Stomach (tissue), 4 donors: ENCODE data around the gene EQTN.

Experiments
- EP300 ChIP-seq: sonication (generic); formaldehyde crosslinking; IDR thresholded peaks from one replicate; pipeline ENCODE4 v1.6.1; 2017; ENCODE audit warnings: antibody characterized with exemption
- POLR2A ChIP-seq, 4 donors: fragments of 450-650 bp; IDR thresholded peaks; one replicate each; pipeline ENCODE4 v1.6.1; 2016; ENCODE audit warnings: antibody characterized with exemption in 4 of 4, control low read depth in 2 of 4, mild to moderate bottlenecking in 1 of 4, moderate library complexity in 1 of 4
- POLR2AphosphoS5 ChIP-seq, 3 donors: sonication (generic); formaldehyde crosslinking; IDR thresholded peaks; one replicate each; pipeline ENCODE4 v1.6.1; 2016; ENCODE audit warnings: antibody characterized with exemption in 3 of 3
- TF ChIP-seq, protein P1 (sequence below), 7 experiments: fragments of 450-650 bp in 4 of 7; fragments of 200-600 bp in 3 of 7; sonication (generic) in 3 of 7; IDR thresholded peaks; one replicate each; pipeline ENCODE4 v1.5.1; 2016 to 2019; ENCODE audit warnings: antibody characterized with exemption in 7 of 7, control low read depth in 2 of 7, mild to moderate bottlenecking in 1 of 7

DNA sequence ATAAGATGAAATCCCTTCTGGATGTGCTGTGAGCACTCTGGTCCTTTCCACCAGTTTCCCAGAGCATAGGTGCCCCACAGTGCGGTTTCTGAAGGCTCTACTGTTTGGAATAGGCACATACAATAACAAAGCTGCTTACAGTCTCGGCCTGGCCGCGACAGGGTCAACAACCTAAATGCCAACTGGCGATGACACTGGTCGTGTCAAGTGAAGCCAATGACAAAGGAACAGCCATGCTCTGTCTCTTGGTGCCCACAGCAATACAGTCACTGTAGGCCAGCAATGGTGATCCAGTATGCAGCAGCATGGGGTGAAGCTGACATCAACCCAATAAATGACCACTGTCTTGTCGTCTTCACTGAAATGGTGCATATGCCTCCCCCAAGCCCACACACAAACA lies 47.8 kb upstream of the EQTN start:
- TF ChIP-seq, protein P1, sequence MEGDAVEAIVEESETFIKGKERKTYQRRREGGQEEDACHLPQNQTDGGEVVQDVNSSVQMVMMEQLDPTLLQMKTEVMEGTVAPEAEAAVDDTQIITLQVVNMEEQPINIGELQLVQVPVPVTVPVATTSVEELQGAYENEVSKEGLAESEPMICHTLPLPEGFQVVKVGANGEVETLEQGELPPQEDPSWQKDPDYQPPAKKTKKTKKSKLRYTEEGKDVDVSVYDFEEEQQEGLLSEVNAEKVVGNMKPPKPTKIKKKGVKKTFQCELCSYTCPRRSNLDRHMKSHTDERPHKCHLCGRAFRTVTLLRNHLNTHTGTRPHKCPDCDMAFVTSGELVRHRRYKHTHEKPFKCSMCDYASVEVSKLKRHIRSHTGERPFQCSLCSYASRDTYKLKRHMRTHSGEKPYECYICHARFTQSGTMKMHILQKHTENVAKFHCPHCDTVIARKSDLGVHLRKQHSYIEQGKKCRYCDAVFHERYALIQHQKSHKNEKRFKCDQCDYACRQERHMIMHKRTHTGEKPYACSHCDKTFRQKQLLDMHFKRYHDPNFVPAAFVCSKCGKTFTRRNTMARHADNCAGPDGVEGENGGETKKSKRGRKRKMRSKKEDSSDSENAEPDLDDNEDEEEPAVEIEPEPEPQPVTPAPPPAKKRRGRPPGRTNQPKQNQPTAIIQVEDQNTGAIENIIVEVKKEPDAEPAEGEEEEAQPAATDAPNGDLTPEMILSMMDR (IDR thresholded peaks at IDR 0.05) = no peak
- TF ChIP-seq EP300 (no peak), POLR2A (IDR thresholded peaks at IDR 0.05) (no peak), POLR2AphosphoS5 (IDR thresholded peaks at IDR 0.05) (no peak)
